HCT116 (cell line): ENCODE measurements around the gene IL1RAPL2.

Experiments used
- POLR2A ChIP-seq: IDR thresholded peaks from 2 replicates; pipeline ENCODE4 v1.7.0; 2011; ENCODE audit warnings: borderline replicate concordance; ENCODE audit not compliant: insufficient read depth, insufficient read length; ENCODE audit errors: extremely low read depth
- ZNF274 ChIP-seq: fragments of 200-500 bp; sonication (Bioruptor generic); IDR thresholded peaks from 2 replicates; pipeline ENCODE4 v1.6.1; 2014; ENCODE audit warnings: mild to moderate bottlenecking, low read depth, low read length, inconsistent platforms
- TF ChIP-seq, protein P1 (sequence below), 3 experiments: fragments of 200-600 bp in 1 of 3; sonication (generic) in 1 of 3; IDR thresholded peaks in 2 of 3; conservative IDR thresholded peaks in 1 of 3; 2 replicates each; pipeline ENCODE4 v1.5.1; 2012 to 2017; ENCODE audit warnings: low read depth in 2 of 3, low read length in 2 of 3, antibody characterized with exemption in 1 of 3, borderline replicate concordance in 1 of 3, control low read depth in 1 of 3, mild to moderate bottlenecking in 1 of 3, mixed read lengths in 1 of 3, mixed run types in 1 of 3, moderate library complexity in 1 of 3; ENCODE audit not compliant: insufficient read depth in 1 of 3
- TF ChIP-seq, protein P2 (sequence below): IDR thresholded peaks from 2 replicates; pipeline ENCODE4 v1.6.1; 2012; ENCODE audit warnings: low read depth

GRCh38 chrX:105608745-105609144 is 1042.7 kb downstream of the IL1RAPL2 start:
- TF ChIP-seq, protein P1, sequence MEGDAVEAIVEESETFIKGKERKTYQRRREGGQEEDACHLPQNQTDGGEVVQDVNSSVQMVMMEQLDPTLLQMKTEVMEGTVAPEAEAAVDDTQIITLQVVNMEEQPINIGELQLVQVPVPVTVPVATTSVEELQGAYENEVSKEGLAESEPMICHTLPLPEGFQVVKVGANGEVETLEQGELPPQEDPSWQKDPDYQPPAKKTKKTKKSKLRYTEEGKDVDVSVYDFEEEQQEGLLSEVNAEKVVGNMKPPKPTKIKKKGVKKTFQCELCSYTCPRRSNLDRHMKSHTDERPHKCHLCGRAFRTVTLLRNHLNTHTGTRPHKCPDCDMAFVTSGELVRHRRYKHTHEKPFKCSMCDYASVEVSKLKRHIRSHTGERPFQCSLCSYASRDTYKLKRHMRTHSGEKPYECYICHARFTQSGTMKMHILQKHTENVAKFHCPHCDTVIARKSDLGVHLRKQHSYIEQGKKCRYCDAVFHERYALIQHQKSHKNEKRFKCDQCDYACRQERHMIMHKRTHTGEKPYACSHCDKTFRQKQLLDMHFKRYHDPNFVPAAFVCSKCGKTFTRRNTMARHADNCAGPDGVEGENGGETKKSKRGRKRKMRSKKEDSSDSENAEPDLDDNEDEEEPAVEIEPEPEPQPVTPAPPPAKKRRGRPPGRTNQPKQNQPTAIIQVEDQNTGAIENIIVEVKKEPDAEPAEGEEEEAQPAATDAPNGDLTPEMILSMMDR (IDR thresholded peaks at IDR 0.05 in 2 of 3, conservative IDR thresholded peaks at IDR 0.05 in 1 of 3; ENCODE audit: borderline replicate concordance in 1 of 3, insufficient read depth in 1 of 3, low read depth in 2 of 3, low read length in 2 of 3): no peak
- no peak for TF ChIP-seq ZNF274
- no peak for TF ChIP-seq POLR2A
- TF ChIP-seq, protein P2, sequence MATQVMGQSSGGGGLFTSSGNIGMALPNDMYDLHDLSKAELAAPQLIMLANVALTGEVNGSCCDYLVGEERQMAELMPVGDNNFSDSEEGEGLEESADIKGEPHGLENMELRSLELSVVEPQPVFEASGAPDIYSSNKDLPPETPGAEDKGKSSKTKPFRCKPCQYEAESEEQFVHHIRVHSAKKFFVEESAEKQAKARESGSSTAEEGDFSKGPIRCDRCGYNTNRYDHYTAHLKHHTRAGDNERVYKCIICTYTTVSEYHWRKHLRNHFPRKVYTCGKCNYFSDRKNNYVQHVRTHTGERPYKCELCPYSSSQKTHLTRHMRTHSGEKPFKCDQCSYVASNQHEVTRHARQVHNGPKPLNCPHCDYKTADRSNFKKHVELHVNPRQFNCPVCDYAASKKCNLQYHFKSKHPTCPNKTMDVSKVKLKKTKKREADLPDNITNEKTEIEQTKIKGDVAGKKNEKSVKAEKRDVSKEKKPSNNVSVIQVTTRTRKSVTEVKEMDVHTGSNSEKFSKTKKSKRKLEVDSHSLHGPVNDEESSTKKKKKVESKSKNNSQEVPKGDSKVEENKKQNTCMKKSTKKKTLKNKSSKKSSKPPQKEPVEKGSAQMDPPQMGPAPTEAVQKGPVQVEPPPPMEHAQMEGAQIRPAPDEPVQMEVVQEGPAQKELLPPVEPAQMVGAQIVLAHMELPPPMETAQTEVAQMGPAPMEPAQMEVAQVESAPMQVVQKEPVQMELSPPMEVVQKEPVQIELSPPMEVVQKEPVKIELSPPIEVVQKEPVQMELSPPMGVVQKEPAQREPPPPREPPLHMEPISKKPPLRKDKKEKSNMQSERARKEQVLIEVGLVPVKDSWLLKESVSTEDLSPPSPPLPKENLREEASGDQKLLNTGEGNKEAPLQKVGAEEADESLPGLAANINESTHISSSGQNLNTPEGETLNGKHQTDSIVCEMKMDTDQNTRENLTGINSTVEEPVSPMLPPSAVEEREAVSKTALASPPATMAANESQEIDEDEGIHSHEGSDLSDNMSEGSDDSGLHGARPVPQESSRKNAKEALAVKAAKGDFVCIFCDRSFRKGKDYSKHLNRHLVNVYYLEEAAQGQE: no peak
